Stomach smooth muscle (tissue), 2 donors: ENCODE results near the gene RBM10.
"Not testable (repeated sequence)": the region's sequence is repeated elsewhere in the genome, so short reads cannot be mapped to it uniquely, and the experiment has no call there.

ENCODE experiments used
- H3K27ac ChIP-seq: one replicate; pipeline ENCODE4 v1.7.0; 2013; ENCODE audit warnings: mild to moderate bottlenecking, low read length, inconsistent platforms
- H3K27me3 ChIP-seq, 2 donors: one replicate each; pipeline ENCODE4 v1.7.0; 2013; ENCODE audit warnings: low read length in 2 of 2; ENCODE audit not compliant: insufficient read depth in 2 of 2, control insufficient read depth in 1 of 2
- H3K36me3 ChIP-seq, 2 donors: one replicate each; pipeline ENCODE4 v1.7.0; 2013; ENCODE audit warnings: low read length in 2 of 2; ENCODE audit not compliant: control insufficient read depth in 2 of 2, insufficient read depth in 2 of 2
- H3K4me1 ChIP-seq: one replicate; pipeline ENCODE4 v1.7.0; 2013; ENCODE audit warnings: low read length; ENCODE audit not compliant: control insufficient read depth, insufficient read depth
- H3K4me3 ChIP-seq, 2 donors: one replicate each; pipeline ENCODE4 v1.7.0; 2013; ENCODE audit warnings: low read length in 2 of 2
- H3K9ac ChIP-seq, 2 donors: one replicate each; pipeline ENCODE4 v1.7.0; 2013; ENCODE audit warnings: low read length in 2 of 2, mild to moderate bottlenecking in 1 of 2
- H3K9me3 ChIP-seq, 2 donors: one replicate each; pipeline ENCODE4 v1.7.0; 2013; ENCODE audit warnings: low read length in 2 of 2; ENCODE audit not compliant: control insufficient read depth in 2 of 2
- donor health status: healthy.
- donor health status: Pancreatic carcinoma.

The RBM10 gene, protein sequence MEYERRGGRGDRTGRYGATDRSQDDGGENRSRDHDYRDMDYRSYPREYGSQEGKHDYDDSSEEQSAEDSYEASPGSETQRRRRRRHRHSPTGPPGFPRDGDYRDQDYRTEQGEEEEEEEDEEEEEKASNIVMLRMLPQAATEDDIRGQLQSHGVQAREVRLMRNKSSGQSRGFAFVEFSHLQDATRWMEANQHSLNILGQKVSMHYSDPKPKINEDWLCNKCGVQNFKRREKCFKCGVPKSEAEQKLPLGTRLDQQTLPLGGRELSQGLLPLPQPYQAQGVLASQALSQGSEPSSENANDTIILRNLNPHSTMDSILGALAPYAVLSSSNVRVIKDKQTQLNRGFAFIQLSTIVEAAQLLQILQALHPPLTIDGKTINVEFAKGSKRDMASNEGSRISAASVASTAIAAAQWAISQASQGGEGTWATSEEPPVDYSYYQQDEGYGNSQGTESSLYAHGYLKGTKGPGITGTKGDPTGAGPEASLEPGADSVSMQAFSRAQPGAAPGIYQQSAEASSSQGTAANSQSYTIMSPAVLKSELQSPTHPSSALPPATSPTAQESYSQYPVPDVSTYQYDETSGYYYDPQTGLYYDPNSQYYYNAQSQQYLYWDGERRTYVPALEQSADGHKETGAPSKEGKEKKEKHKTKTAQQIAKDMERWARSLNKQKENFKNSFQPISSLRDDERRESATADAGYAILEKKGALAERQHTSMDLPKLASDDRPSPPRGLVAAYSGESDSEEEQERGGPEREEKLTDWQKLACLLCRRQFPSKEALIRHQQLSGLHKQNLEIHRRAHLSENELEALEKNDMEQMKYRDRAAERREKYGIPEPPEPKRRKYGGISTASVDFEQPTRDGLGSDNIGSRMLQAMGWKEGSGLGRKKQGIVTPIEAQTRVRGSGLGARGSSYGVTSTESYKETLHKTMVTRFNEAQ

DNA sequence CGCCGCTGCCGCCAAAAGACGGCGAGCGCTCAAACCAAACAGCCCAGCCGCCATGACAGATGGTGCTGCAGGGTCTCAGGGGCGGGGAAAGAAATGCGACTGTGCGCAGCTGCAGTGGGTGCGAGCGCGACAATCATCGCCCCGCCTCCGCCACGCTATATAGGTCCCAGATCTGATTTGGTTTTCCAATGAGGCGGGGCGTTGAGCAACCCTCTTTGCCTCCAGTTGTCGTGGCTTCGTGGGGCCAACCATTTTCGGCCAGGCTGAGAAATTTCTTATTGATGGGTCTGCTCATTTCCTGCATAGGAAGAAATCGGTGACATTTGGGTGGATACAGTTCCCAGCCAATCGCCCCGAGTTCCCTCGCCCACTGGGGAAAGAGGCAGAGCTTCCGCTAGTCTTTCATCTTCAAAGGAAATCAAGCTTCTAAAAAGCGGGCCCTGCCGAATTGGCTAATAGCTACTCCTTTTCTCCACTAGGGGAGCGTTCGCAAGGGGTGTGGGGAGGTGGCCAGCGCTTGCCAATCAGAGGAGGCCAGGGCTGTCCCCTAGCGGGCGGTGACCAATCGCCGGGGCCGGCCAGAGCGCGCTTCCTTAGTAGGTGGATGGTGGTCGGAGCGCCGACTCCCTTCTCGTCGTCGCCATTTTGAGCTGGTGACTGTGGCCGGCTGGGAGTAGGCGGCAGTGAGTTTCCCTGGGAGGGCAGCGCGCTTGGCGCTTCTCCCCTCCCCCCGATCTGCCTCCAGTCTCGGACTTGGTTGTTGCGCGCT, at the start of gene RBM10, which contains the start of gene NDUFB11:
TSS of gene RBM10 (plus strand) at position 596 of the 769 bp plus-strand sequence. CDS start 2,261 bp downstream, outside the sequence.
TSS of gene NDUFB11 (minus strand) at position 77 of the 769 bp plus-strand sequence. CDS start at position 54, 23 bp downstream.
- H3K27ac ChIP-seq = peak within 1 kb of the TSS; percentile 90
- H3K9me3 ChIP-seq = no peaks in the 10 kb centered on the region
- peak within 1 kb of the TSS; percentile 70 to 79 for H3K4me3 ChIP-seq
- peaks cover 24% of the 10 kb centered on the region for H3K4me1 ChIP-seq
- peaks cover 0 to 13% of the 10 kb centered on the region in 2 donors for H3K36me3 ChIP-seq
- peaks cover 0 to 10% of the 10 kb centered on the region in 2 donors for H3K27me3 ChIP-seq
- peak within 1 kb of the TSS; percentile 84 for H3K9ac ChIP-seq

DNA sequence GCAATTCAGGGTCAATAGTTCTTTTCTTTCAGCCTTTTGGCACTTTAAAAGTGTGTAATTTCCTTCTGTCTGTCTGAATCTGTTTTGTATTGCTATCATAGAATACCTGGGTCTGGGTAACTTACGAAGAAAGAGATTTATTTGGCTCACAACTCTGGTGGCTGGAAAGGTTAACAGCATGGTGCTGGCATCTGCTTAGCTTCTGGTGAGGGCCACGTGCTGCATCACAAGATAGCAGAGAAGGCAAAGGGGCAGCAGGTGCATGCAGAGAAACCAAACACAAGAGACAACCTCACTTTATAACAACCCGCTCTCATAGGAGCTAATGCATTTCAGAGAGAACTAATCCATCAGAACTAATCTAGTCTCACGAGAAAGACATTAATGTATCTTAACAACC, 48.0 kb upstream of the RBM10 start:
- peaks cover 0 to 2% of the 10 kb centered on the region in 2 donors for H3K9me3 ChIP-seq
- no peaks in the 10 kb centered on the region for H3K4me1 ChIP-seq
- H3K27me3 ChIP-seq = peaks cover 0 to 9% of the 10 kb centered on the region in 2 donors
- H3K4me3 ChIP-seq = no peak overlapping the region
- H3K9ac ChIP-seq = no peak overlapping the region
- H3K27ac ChIP-seq = no peak overlapping the region
- peaks cover 0 to 2% of the 10 kb centered on the region in 2 donors for H3K36me3 ChIP-seq

DNA sequence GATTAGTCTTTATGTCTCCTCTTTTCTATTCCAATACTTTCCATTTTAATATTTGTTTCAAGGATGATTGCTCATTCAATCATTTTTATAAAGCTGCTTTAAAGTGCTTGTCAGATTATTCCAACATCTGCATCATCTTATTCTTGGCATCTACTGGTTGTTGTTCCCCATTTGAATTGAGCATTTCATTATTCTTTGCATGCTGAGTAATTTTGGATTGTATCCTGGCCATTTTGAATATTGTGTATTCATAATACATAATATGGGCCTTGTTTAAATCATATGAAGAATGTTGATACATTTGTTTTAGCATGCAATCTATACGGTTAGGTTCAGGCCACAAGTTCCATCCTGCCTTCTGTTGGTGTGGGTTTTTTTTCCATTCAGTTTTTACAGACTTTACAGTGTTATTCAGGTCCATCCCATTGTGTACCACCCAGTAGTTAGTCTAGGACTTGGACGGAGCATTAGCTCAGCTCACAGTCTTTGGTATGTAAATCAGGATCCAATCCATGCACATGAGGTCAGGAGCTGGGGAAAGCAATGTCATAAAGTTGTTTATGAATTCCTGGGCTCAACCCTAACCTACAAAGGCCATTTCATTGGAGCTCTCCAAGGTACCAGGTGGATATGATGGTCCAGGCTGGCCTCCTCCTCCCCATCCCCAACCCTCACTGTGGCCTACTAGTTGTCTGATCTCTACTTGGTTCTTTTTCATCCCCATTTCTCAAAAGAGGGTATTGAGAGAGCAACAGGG, 46.5 kb upstream of the RBM10 start:
- no peak overlapping the region for H3K27ac ChIP-seq
- no peak overlapping the region for H3K4me3 ChIP-seq
- H3K4me1 ChIP-seq = no peaks in the 10 kb centered on the region
- H3K9ac ChIP-seq = no peak overlapping the region
- H3K36me3 ChIP-seq = peaks cover 0 to 2% of the 10 kb centered on the region in 2 donors
- peaks cover 0 to 12% of the 10 kb centered on the region in 2 donors for H3K27me3 ChIP-seq
- H3K9me3 ChIP-seq = peaks cover 0 to 2% of the 10 kb centered on the region in 2 donors

DNA sequence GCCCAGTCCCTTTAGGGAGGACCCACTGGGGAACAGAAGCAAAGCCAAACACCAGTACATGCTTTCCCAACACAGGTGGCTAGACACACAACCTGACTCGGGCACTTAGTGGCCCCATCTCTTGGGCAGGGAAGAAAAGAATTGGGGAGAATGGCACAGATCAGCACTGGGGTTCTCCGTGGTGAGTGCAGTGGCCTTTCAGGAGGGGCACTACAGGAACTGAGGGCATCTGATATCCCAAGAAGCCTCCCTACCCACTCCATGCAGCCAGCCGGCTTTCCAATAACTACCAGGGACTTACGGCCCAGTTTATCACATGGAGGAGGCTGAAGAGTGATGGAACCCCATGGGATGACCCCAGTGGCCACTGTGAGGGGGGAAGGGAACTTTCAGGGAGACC, 43.8 kb upstream of the RBM10 start:
- no peak overlapping the region for H3K4me3 ChIP-seq
- no peak overlapping the region for H3K27ac ChIP-seq
- H3K27me3 ChIP-seq = peaks cover 0 to 12% of the 10 kb centered on the region in 2 donors
- no peaks in the 10 kb centered on the region for H3K4me1 ChIP-seq
- H3K36me3 ChIP-seq = peaks cover 0 to 2% of the 10 kb centered on the region in 2 donors
- no peak overlapping the region for H3K9ac ChIP-seq
- peaks cover 0 to 2% of the 10 kb centered on the region in 2 donors for H3K9me3 ChIP-seq

DNA sequence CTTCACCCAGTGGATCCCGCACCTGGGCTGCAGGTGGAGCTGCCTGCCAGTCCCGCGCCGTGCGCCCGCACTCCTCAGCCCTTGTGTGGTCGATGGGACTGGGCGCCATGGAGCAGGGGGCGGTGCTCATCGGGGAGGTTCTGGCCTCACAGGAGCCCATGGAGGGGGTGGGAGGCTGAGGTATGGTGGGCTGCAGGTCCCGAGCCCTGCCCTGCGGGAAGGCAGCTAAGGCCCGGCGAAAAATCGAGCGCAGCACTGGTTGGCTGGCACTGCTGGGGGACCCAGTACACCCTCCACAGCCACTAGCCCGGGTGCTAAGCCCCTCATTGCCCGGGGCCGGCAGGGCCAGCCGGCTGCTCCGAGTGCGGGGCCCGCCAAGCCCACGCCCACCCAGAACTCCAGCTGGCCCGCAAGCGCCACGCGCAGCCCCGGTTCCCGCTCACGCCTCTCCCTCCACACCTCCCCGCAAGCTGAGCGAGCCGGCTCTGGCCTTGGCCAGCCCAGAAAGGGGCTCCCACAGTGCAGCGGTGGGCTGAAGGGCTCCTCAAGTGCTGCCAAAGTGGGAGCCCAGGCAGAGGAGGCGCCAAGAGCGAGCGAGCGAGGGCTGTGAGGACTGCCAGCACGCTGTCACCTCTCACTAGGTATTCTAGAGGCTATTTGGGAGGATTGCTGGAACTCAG, 33.9 kb upstream of the RBM10 start:
- not testable (repeated sequence) for H3K27ac ChIP-seq, H3K36me3 ChIP-seq, H3K9me3 ChIP-seq, H3K9ac ChIP-seq, H3K4me3 ChIP-seq, H3K4me1 ChIP-seq
- peaks cover 0 to 12% of the 10 kb centered on the region in 2 donors for H3K27me3 ChIP-seq

DNA sequence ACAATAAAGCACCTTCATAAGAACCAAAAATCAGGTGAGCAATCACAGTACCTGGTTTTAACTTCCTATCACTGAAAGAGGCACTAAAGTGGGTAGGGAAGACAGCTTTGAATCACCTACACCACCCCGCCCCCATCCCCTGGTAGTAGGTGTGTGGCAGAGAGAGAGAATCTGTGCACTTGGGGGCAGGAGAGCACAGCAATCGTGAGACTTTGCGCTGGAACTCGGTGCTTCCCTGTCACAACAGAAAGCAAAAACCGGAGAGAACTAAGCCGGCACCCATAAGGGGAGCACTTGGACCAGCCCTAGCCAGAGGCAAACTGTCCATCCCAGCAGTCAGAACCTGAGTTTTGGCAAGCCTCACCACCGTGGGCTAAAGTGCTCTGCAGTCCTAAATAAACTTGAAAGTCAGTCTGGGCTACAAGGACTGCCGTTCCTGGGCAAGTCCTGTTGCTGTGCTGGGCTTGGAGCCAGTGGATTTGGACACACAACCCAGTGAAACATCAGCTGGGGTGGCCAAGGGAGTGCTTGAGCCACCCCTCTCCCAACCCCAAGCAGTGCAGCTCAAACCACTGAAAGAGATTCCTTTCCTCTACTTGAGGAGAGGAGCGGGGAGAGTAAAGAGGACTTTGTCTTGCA, 32.6 kb upstream of the RBM10 start:
- Histone ChIP-seq H3K4me1 (no peaks in the 10 kb centered on the region), H3K27ac (no peak overlapping the region), H3K4me3 (peak overlapping the region in 1 of 2 donors; percentile 15), H3K9me3 (no peaks in the 10 kb centered on the region), H3K36me3 (no peaks in the 10 kb centered on the region), H3K9ac (no peak overlapping the region), H3K27me3 (peaks cover 0 to 12% of the 10 kb centered on the region in 2 donors)

DNA sequence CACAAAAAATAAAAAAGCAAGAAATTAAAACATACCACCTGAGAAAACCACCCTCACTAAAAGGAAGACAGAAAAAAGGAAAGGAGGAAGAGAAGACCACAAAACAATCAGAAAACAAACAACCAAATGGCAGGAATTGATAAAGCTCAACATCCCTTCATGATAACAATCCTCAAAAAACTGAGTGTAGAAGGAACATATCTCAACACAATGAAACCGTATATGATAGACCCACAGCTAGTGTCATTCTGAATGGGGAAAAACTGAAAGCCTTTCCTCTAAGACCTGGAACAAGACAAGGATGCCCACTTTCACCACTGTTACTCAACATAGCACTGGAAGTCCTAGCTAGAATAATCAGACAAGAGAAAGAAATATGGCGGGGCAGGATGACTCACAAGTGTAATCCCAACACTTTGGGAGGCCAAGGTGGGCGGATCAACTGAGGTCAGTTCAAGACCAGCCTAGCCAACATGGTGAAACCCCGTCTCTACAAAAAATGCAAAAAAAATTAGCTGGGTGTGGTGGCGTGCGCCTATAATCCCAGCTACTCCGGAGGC, 28.4 kb upstream of the RBM10 start:
- H3K27me3 ChIP-seq = peaks cover 0 to 12% of the 10 kb centered on the region in 2 donors
- H3K36me3 ChIP-seq, H3K4me1 ChIP-seq: not testable (repeated sequence)

DNA sequence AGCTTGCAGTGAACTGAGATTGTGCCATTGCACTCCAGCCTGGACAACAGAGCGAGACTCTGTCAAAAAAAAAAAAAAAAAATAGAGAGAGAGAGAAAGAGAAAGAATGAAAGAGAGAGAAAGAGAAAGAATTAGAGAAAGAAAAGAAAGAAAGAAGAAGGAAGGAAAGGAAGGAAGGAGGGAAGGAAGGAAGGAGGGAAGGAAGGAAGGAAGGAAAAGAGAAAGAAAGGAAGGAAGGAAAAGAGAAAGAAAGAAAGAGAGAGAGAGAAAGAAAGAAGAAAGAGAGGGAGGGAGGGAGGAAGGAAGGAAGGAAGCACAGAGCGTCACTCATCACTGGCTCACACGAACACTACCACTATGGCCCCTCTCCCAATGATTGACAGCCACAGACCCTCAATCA, 20.6 kb upstream of the RBM10 start:
- not testable (repeated sequence) for H3K27ac ChIP-seq, H3K27me3 ChIP-seq, H3K9ac ChIP-seq, H3K4me3 ChIP-seq, H3K9me3 ChIP-seq, H3K4me1 ChIP-seq, H3K36me3 ChIP-seq

More for the DNA sequence above, 28.4 kb upstream of the RBM10 start:
- H3K9ac ChIP-seq, H3K27ac ChIP-seq, H3K9me3 ChIP-seq, H3K4me3 ChIP-seq: not testable (repeated sequence)
